ENCODE data around the gene MREG.

MREG gene

DNA sequence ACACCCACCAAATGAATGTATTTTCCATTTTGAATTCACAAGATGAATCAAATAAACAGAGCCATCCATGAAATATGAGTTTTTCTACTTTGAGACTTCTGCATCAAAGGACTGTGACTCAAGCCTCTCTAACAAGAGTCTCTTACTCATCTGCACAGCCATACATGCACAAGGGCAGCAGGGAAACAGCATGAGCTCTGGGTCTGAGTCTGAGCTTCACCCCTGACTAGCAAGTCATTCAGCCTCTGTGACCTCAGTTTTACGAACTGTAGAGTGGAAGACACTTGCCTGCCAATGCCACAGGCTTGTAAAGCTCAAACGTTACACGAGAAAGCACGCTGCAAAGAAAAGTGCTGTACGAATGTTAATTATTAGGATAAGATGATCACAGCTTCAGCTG is 42.9 kb downstream of the MREG start:
- TF ChIP-seq, protein P1, sequence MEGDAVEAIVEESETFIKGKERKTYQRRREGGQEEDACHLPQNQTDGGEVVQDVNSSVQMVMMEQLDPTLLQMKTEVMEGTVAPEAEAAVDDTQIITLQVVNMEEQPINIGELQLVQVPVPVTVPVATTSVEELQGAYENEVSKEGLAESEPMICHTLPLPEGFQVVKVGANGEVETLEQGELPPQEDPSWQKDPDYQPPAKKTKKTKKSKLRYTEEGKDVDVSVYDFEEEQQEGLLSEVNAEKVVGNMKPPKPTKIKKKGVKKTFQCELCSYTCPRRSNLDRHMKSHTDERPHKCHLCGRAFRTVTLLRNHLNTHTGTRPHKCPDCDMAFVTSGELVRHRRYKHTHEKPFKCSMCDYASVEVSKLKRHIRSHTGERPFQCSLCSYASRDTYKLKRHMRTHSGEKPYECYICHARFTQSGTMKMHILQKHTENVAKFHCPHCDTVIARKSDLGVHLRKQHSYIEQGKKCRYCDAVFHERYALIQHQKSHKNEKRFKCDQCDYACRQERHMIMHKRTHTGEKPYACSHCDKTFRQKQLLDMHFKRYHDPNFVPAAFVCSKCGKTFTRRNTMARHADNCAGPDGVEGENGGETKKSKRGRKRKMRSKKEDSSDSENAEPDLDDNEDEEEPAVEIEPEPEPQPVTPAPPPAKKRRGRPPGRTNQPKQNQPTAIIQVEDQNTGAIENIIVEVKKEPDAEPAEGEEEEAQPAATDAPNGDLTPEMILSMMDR (IDR thresholded peaks at IDR 0.05; ENCODE audit: insufficient read depth, low read depth, low read length, missing control alignments): no peak
- H3K4me3 ChIP-seq (ENCODE audit: low read length): no peak overlapping the region
- DNase-seq (ENCODE audit: low read depth): peak; percentile 73

DNA sequence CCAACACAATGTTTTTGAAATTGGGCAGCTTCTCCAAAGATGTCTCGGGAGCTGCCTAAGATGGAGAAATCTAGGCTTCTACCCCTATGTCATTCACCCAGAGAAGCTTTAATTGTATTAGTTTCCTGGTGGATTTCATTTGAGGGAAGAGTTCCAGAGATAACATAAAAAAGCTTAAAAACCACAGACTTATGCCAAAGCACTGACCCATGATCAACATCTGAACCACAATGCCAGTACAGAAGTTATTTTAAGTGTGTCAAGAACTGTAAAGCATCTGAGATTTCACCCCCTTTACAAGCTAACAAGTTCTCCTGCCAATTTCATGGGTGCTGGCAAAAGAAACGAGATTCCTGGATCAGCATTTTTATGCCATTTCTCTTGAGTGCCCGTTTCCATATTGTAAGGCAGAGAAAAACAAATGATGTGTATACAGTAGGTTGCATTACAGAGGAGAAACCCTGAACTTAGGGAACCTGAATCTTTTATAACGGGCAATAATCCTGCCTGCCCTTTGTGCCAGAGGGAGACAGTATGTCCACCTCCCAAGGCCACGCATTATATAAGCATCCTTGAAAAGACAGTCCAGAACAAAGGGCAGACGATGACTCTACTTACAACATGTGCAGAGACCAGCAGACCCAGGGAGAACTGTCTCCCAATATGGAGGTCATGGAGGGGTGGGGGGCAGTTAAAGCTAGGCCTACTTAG is 44.1 kb downstream of the MREG start:
- no peak overlapping the region for H3K4me3 ChIP-seq (ENCODE audit: low read length)
- TF ChIP-seq, protein P1 (IDR thresholded peaks at IDR 0.05; ENCODE audit: insufficient read depth, low read depth, low read length, missing control alignments): no peak
- DNase-seq (ENCODE audit: low read depth): no peak

DNA sequence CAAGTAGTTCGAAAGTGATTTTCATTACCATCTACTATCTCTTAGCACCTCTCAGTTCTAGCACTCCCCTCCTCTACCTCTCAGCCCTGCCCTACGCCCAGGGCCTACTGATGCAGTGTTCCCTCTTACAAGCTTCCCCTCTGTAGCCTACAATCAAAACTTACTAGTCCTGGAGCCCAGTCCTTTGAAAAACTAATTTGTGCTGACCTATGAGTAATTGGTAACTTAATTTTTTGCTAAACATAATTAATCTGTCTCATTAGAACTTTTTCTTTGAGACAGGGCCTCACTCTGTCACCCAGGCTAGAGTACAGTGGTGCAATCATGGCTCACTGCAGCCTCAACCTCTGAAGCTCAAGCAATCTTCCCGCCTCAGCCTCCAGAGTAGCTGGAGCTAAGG is 44.9 kb downstream of the MREG start:
- TF ChIP-seq, protein P1 (IDR thresholded peaks at IDR 0.05; ENCODE audit: insufficient read depth, low read depth, low read length, missing control alignments): no peak
- no peak overlapping the region for H3K4me3 ChIP-seq (ENCODE audit: low read length)
- no peak for DNase-seq (ENCODE audit: low read depth)

DNA sequence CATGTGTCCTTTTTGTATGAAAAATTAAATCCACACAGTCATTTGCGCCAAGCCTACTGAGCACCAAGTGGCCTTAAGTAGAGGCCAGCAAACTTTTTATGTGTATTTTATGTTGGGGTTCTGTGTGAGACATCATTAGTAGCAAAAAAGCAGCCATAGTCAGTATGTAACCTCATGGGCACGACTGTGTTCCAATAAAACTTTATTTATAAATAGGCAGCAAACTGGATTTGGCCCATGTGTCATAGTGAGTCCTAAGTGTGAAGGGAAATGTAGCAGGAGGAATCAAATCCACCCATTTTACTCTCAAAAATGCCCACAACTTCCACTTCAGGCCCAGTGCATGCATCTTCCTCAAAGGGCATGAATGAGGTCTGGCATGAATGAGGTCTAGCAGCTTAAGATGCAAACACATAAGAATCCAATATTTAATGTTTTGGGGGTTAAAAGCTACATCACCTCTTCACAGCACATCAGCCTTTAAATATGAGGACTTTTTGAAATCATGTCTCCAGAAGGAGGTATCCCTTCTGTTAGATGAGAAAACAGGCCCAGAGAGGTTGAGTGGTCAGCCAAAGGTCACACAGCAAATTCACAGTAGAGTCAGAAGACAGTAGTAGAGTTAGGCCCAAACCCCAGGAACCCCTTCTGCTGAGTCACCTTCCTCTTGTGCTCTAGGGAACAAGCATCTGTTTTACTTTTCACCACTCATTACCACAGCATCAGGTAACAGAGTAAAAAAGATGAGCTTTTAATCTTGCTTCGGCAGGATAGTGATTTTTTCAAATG is 45.6 kb downstream of the MREG start:
- TF ChIP-seq, protein P1 (IDR thresholded peaks at IDR 0.05; ENCODE audit: insufficient read depth, low read depth, low read length, missing control alignments): no peak
- DNase-seq (ENCODE audit: low read depth): no peak

DNA sequence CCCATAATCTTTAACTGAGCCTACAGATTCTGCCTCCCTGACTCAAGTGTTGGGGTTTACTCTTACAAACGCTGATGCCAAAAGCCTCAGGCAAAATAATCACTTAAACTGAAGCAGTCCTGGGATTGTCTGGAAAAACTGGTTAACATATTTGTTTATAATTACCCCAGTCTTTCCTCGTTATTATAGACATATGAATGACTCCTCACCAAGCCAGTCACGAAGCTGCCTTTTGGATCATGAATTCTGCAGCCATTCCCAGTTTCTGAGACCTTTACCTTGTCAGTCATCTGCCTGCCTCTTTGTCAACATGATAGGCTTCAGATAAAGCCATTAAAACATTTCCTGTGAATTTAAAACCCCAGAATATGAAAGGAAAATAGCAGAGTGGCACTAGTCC is 46.4 kb downstream of the MREG start:
- TF ChIP-seq, protein P1 (IDR thresholded peaks at IDR 0.05; ENCODE audit: insufficient read depth, low read depth, low read length, missing control alignments): no peak
- peak; percentile 90 for DNase-seq (ENCODE audit: low read depth)
- no peak overlapping the region for H3K4me3 ChIP-seq (ENCODE audit: low read length)

More for the DNA sequence above, 45.6 kb downstream of the MREG start:
- no peak overlapping the region for H3K4me3 ChIP-seq (ENCODE audit: low read length)

DNA sequence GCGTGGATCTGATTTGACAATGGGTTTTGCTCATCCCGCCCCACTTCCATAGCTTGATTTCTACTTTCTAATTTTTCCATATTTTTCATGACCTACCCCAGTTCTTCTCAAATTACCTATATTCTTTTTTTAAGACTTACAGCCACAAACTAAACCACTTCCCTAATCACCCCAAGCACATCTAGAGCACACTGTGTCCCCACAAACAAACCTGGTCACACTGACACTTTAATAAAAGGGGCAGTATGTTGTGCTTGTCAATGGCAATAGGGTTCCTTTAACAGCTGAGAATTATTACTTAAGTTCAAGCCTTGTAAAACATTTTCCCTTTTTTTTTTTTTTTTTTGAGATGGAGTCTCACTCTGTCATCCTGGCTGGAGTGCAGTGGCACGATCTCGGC is 47.1 kb downstream of the MREG start:
- no peak for DNase-seq (ENCODE audit: low read depth)
- TF ChIP-seq, protein P1 (IDR thresholded peaks at IDR 0.05; ENCODE audit: insufficient read depth, low read depth, low read length, missing control alignments): no peak
- no peak overlapping the region for H3K4me3 ChIP-seq (ENCODE audit: low read length)
